Caki2 (cell line): ENCODE data around the gene MPDZ. TPM values are rescaled to one million over a fixed set of nuclear protein-coding genes. Genes with fewer than 3 reads are reported as not detected.

Source experiments
- DNase-seq: peaks from one replicate; pipeline ENCODE4 v3.0.0-alpha.2; 2015; ENCODE audit warnings: low read depth
- in situ Hi-C: cut with HindIII; loops from 2 replicates; pipeline ENCODE4 v1.10.0; 2016; ENCODE audit warnings: low sequenced_read_pairs, low pct_unique_long_range_greater_than_20kb, mixed read lengths
- total RNA-seq: library from RNA; depleted of rRNA; stranded (reverse); fragments of >200 nt; shearing (Covaris generic); gene quantifications from 2 replicates; pipeline ENCODE4 v1.2.3, GENCODE V29; 2014; ENCODE audit warnings: low replicate concordance

The MPDZ gene
- total RNA-seq, 1 experiment from 2014 or later = 2.6 TPM

GRCh38 chr9:13116292-13116691 lies 163.2 kb downstream of the MPDZ start:
- no peak for DNase-seq
- in situ Hi-C loops = no loop called here

GRCh38 chr9:13113751-13114150 lies 165.7 kb downstream of the MPDZ start:
- in situ Hi-C loops = no loop called here
- DNase-seq = no peak

- in situ Hi-C loops = no loop called here
- no peak for DNase-seq
Observed at GRCh38 chr9:13113216-13113615, 166.3 kb downstream of the MPDZ start.

GRCh38 chr9:13111778-13112177 lies 167.7 kb downstream of the MPDZ start:
- in situ Hi-C loops = no loop called here

GRCh38 chr9:13110766-13111417 lies 168.6 kb downstream of the MPDZ start:
- in situ Hi-C loops = no loop called here
- no peak for DNase-seq

More at GRCh38 chr9:13111778-13112177, 167.7 kb downstream of the MPDZ start:
- no peak for DNase-seq

- no peak for DNase-seq
- in situ Hi-C loops = no loop called here
Observed at GRCh38 chr9:13109781-13110180, 169.7 kb downstream of the MPDZ start.

GRCh38 chr9:13107008-13107407 lies 172.5 kb downstream of the MPDZ start:
- in situ Hi-C loops = no loop called here
- no peak for DNase-seq

- DNase-seq = no peak
- in situ Hi-C loops = no loop called here
Observed at GRCh38 chr9:13100914-13101572, 178.4 kb downstream of the MPDZ start.

- in situ Hi-C loops = no loop called here
- no peak for DNase-seq
Observed at GRCh38 chr9:13095056-13095455, 184.4 kb downstream of the MPDZ start.

GRCh38 chr9:13090628-13091027 lies 188.9 kb downstream of the MPDZ start:
- in situ Hi-C loops = no loop called here

GRCh38 chr9:13089666-13090065 lies 189.8 kb downstream of the MPDZ start:
- no peak for DNase-seq
- in situ Hi-C loops = no loop called here

More at GRCh38 chr9:13090628-13091027, 188.9 kb downstream of the MPDZ start:
- DNase-seq = no peak

GRCh38 chr9:13088720-13089427 lies 190.6 kb downstream of the MPDZ start:
- DNase-seq = peak; percentile 42
- in situ Hi-C loops = no loop called here

- DNase-seq = no peak
- in situ Hi-C loops = no loop called here
Observed at GRCh38 chr9:13083963-13084528, 195.4 kb downstream of the MPDZ start.

GRCh38 chr9:13083366-13083765 lies 196.1 kb downstream of the MPDZ start:
- in situ Hi-C loops = no loop called here

GRCh38 chr9:13082796-13083195 lies 196.7 kb downstream of the MPDZ start:
- no peak for DNase-seq
- in situ Hi-C loops = no loop called here

More at GRCh38 chr9:13083366-13083765, 196.1 kb downstream of the MPDZ start:
- DNase-seq = no peak

- in situ Hi-C loops = no loop called here
- DNase-seq = no peak
Observed at GRCh38 chr9:13078164-13078563, 201.3 kb downstream of the MPDZ start.

GRCh38 chr9:13076616-13077015 lies 202.9 kb downstream of the MPDZ start:
- in situ Hi-C loops = no loop called here
- no peak for DNase-seq

- in situ Hi-C loops = no loop called here
- DNase-seq = no peak
Observed at GRCh38 chr9:13071921-13072320, 207.6 kb downstream of the MPDZ start.
